Daoy (cell line): ENCODE results near the gene MYOF. TPM values are rescaled to one million over a fixed set of nuclear protein-coding genes. Genes with fewer than 3 reads are reported as not detected.
"Not testable (repeated sequence)": the region's sequence is repeated elsewhere in the genome, so short reads cannot be mapped to it uniquely, and the experiment has no call there.

Experiments
- DNase-seq: peaks from one replicate; pipeline ENCODE4 v3.0.0-alpha.2; 2015; ENCODE audit warnings: low read depth
- total RNA-seq: library from RNA; depleted of rRNA; stranded (reverse); fragments of >200 nt; shearing (Covaris generic); gene quantifications from 2 replicates; pipeline ENCODE4 v1.2.3, GENCODE V29; 2014

The MYOF gene
- total RNA-seq, 1 experiment from 2014 or later: 132 TPM

- no peak for DNase-seq
Observed at GRCh38 chr10:93476756-93477155, 5.4 kb downstream of the MYOF start.

- peak; percentile 88 for DNase-seq
Observed at GRCh38 chr10:93475871-93476270, 6.3 kb downstream of the MYOF start.

- no peak for DNase-seq
Observed at GRCh38 chr10:93475227-93475626, 6.9 kb downstream of the MYOF start.

- no peak for DNase-seq
Observed at GRCh38 chr10:93473804-93474472, 8.2 kb downstream of the MYOF start.

GRCh38 chr10:93473161-93473560 is 9.0 kb downstream of the MYOF start:
- no peak for DNase-seq

- DNase-seq: peak; percentile 84
Observed at GRCh38 chr10:93471110-93471651, 11.0 kb downstream of the MYOF start.

- no peak for DNase-seq
Observed at GRCh38 chr10:93469454-93469853, 12.7 kb downstream of the MYOF start.

- peak; percentile 89 for DNase-seq
Observed at GRCh38 chr10:93468461-93469213, 13.5 kb downstream of the MYOF start.

- DNase-seq: not testable (repeated sequence)
Observed at GRCh38 chr10:93467635-93468034, 14.5 kb downstream of the MYOF start.

GRCh38 chr10:93465806-93466675 is 16.1 kb downstream of the MYOF start:
- DNase-seq: peak; percentile 95

- DNase-seq: no peak
Observed at GRCh38 chr10:93464776-93465388, 17.3 kb downstream of the MYOF start.

- no peak for DNase-seq
Observed at GRCh38 chr10:93463723-93464476, 18.2 kb downstream of the MYOF start.

- DNase-seq: peak; percentile 79
Observed at GRCh38 chr10:93462881-93463280, 19.3 kb downstream of the MYOF start.

- no peak for DNase-seq
Observed at GRCh38 chr10:93462371-93462770, 19.8 kb downstream of the MYOF start.

- DNase-seq: peak; percentile 75
Observed at GRCh38 chr10:93461807-93462178, 20.3 kb downstream of the MYOF start.

GRCh38 chr10:93461109-93461806 is 20.9 kb downstream of the MYOF start:
- no peak for DNase-seq

GRCh38 chr10:93459466-93459865 is 22.7 kb downstream of the MYOF start:
- no peak for DNase-seq

GRCh38 chr10:93458821-93459257 is 23.3 kb downstream of the MYOF start:
- DNase-seq: peak; percentile 98

GRCh38 chr10:93457511-93457910 is 24.6 kb downstream of the MYOF start:
- DNase-seq: no peak

- no peak for DNase-seq
Observed at GRCh38 chr10:93456480-93456879, 25.7 kb downstream of the MYOF start.
